ENCODE measurements around the gene DPH5.
"Not testable (repeated sequence)": the region's sequence is repeated elsewhere in the genome, so short reads cannot be mapped to it uniquely, and the experiment has no call there.

The DPH5 gene

GRCh38 chr1:101040666-101041065 is 15.1 kb upstream of the DPH5 start:
- ATAC-seq (ENCODE audit: insufficient read depth, low read depth) (no peak), DNase-seq (no peak)
- H3K9me3 ChIP-seq (ENCODE audit: insufficient read depth, low read length, severe bottlenecking), result peaks cover 20% of the 10 kb centered on the region
- H3K4me2 ChIP-seq (ENCODE audit: insufficient read depth, low read length), result no peak overlapping the region
- no peaks in the 10 kb centered on the region for H3K4me1 ChIP-seq (ENCODE audit: insufficient read depth, low read length)
- no peak overlapping the region for H2AFZ ChIP-seq (ENCODE audit: low read depth, low read length)
- H4K20me1 ChIP-seq (ENCODE audit: insufficient read depth, low read length), result no peaks in the 10 kb centered on the region
- H3K36me3 ChIP-seq (ENCODE audit: insufficient read depth, low read length), result peaks cover 51% of the 10 kb centered on the region
- peaks cover 22% of the 10 kb centered on the region for H3K79me2 ChIP-seq (ENCODE audit: insufficient read depth, low read length)
- no peak overlapping the region for H3K27ac ChIP-seq (ENCODE audit: low read length)
- H3K27me3 ChIP-seq (ENCODE audit: insufficient read depth, low read length, poor library complexity), result no peaks in the 10 kb centered on the region
- H3K4me3 ChIP-seq (ENCODE audit: low read depth in 1 of 2, low read length in 2 of 2), result no peak overlapping the region
- TF ChIP-seq CTCF (IDR thresholded peaks at IDR 0.05; ENCODE audit: borderline replicate concordance, extremely low read depth, low read length, poor library complexity, severe bottlenecking) (no peak), EZH2 (IDR thresholded peaks at IDR 0.05; ENCODE audit: borderline replicate concordance, low read depth, low read length, severe bottlenecking) (no peak)
- H3K9ac ChIP-seq (ENCODE audit: low read depth, low read length), result no peak overlapping the region

GRCh38 chr1:101039245-101039644 is 13.7 kb upstream of the DPH5 start:
- no peaks in the 10 kb centered on the region for H3K27me3 ChIP-seq (ENCODE audit: insufficient read depth, low read length, poor library complexity)
- H3K9me3 ChIP-seq (ENCODE audit: insufficient read depth, low read length, severe bottlenecking), result peaks cover 20% of the 10 kb centered on the region
- no peak overlapping the region for H3K4me2 ChIP-seq (ENCODE audit: insufficient read depth, low read length)
- no peak overlapping the region for H2AFZ ChIP-seq (ENCODE audit: low read depth, low read length)
- no peak for DNase-seq
- H3K27ac ChIP-seq (ENCODE audit: low read length), result no peak overlapping the region
- H3K4me3 ChIP-seq (ENCODE audit: low read depth in 1 of 2, low read length in 2 of 2), result no peak overlapping the region
- H3K9ac ChIP-seq (ENCODE audit: low read depth, low read length), result no peak overlapping the region
- ATAC-seq (ENCODE audit: insufficient read depth, low read depth), result no peak
- H3K79me2 ChIP-seq (ENCODE audit: insufficient read depth, low read length), result peaks cover 36% of the 10 kb centered on the region
- no peaks in the 10 kb centered on the region for H3K4me1 ChIP-seq (ENCODE audit: insufficient read depth, low read length)
- TF ChIP-seq CTCF (IDR thresholded peaks at IDR 0.05; ENCODE audit: borderline replicate concordance, extremely low read depth, low read length, poor library complexity, severe bottlenecking) (no peak), EZH2 (IDR thresholded peaks at IDR 0.05; ENCODE audit: borderline replicate concordance, low read depth, low read length, severe bottlenecking) (no peak)
- H4K20me1 ChIP-seq (ENCODE audit: insufficient read depth, low read length), result peaks cover 4% of the 10 kb centered on the region; the same call in 1 of the 2 replicates
- H3K36me3 ChIP-seq (ENCODE audit: insufficient read depth, low read length), result peaks cover 46% of the 10 kb centered on the region

- DNase-seq (no peak), ATAC-seq (ENCODE audit: insufficient read depth, low read depth) (no peak)
- Histone ChIP-seq H3K4me1 (ENCODE audit: insufficient read depth, low read length) (no peaks in the 10 kb centered on the region), H4K20me1 (ENCODE audit: insufficient read depth, low read length) (peaks cover 4% of the 10 kb centered on the region; the same call in 1 of the 2 replicates), H3K27ac (ENCODE audit: low read length) (no peak overlapping the region), H3K9me3 (ENCODE audit: insufficient read depth, low read length, severe bottlenecking) (peaks cover 20% of the 10 kb centered on the region), H3K9ac (ENCODE audit: low read depth, low read length) (no peak overlapping the region), H2AFZ (ENCODE audit: low read depth, low read length) (no peak overlapping the region), H3K4me2 (ENCODE audit: insufficient read depth, low read length) (no peak overlapping the region), H3K27me3 (ENCODE audit: insufficient read depth, low read length, poor library complexity) (no peaks in the 10 kb centered on the region), H3K79me2 (ENCODE audit: insufficient read depth, low read length) (peaks cover 47% of the 10 kb centered on the region), H3K4me3 (ENCODE audit: low read depth in 1 of 2, low read length in 2 of 2) (no peak overlapping the region), H3K36me3 (ENCODE audit: insufficient read depth, low read length) (peaks cover 45% of the 10 kb centered on the region)
- TF ChIP-seq CTCF (IDR thresholded peaks at IDR 0.05; ENCODE audit: borderline replicate concordance, extremely low read depth, low read length, poor library complexity, severe bottlenecking) (no peak), EZH2 (IDR thresholded peaks at IDR 0.05; ENCODE audit: borderline replicate concordance, low read depth, low read length, severe bottlenecking) (no peak)
These were observed 11.7 kb upstream of the DPH5 start for GRCh38 chr1:101037316-101037715.

GRCh38 chr1:101033017-101033416 is 7.4 kb upstream of the DPH5 start:
- H3K9ac ChIP-seq (ENCODE audit: low read depth, low read length), result no peak overlapping the region
- H3K36me3 ChIP-seq (ENCODE audit: insufficient read depth, low read length), result peaks cover 11% of the 10 kb centered on the region; the same call in 1 of the 2 replicates
- H3K27ac ChIP-seq (ENCODE audit: low read length), result no peak overlapping the region
- no peak for DNase-seq
- no peaks in the 10 kb centered on the region for H3K27me3 ChIP-seq (ENCODE audit: insufficient read depth, low read length, poor library complexity)
- no peak for ATAC-seq (ENCODE audit: insufficient read depth, low read depth)
- H3K4me1 ChIP-seq (ENCODE audit: insufficient read depth, low read length), result peaks cover 6% of the 10 kb centered on the region; the same call in 1 of the 2 replicates
- peaks cover 4% of the 10 kb centered on the region; the same call in 1 of the 2 replicates for H4K20me1 ChIP-seq (ENCODE audit: insufficient read depth, low read length)
- no peak overlapping the region for H2AFZ ChIP-seq (ENCODE audit: low read depth, low read length)
- TF ChIP-seq EZH2 (IDR thresholded peaks at IDR 0.05; ENCODE audit: borderline replicate concordance, low read depth, low read length, severe bottlenecking), result no peak
- no peak for TF ChIP-seq CTCF (IDR thresholded peaks at IDR 0.05; ENCODE audit: borderline replicate concordance, extremely low read depth, low read length, poor library complexity, severe bottlenecking)
- H3K9me3 ChIP-seq (ENCODE audit: insufficient read depth, low read length, severe bottlenecking), result no peaks in the 10 kb centered on the region
- H3K79me2 ChIP-seq (ENCODE audit: insufficient read depth, low read length), result peaks cover 67% of the 10 kb centered on the region
- H3K4me3 ChIP-seq (ENCODE audit: low read depth in 1 of 2, low read length in 2 of 2), result no peak overlapping the region
- no peak overlapping the region for H3K4me2 ChIP-seq (ENCODE audit: insufficient read depth, low read length)

- Histone ChIP-seq H3K79me2 (ENCODE audit: insufficient read depth, low read length) (peaks cover 69% of the 10 kb centered on the region), H3K4me1 (ENCODE audit: insufficient read depth, low read length) (peaks cover 15% of the 10 kb centered on the region)
- H3K4me2 ChIP-seq (ENCODE audit: insufficient read depth, low read length); H3K9me3 ChIP-seq (ENCODE audit: insufficient read depth, low read length, severe bottlenecking); H3K27ac ChIP-seq (ENCODE audit: low read length); H3K27me3 ChIP-seq (ENCODE audit: insufficient read depth, low read length, poor library complexity); H3K4me3 ChIP-seq (ENCODE audit: low read depth in 1 of 2, low read length in 2 of 2); ATAC-seq (ENCODE audit: insufficient read depth, low read depth); H4K20me1 ChIP-seq (ENCODE audit: insufficient read depth, low read length); H3K36me3 ChIP-seq (ENCODE audit: insufficient read depth, low read length); DNase-seq; H2AFZ ChIP-seq (ENCODE audit: low read depth, low read length); H3K9ac ChIP-seq (ENCODE audit: low read depth, low read length): not testable (repeated sequence)
These were observed 6.5 kb upstream of the DPH5 start for GRCh38 chr1:101032129-101032528.
